ENCODE data around the gene SDC4.

SDC4 gene

DNA sequence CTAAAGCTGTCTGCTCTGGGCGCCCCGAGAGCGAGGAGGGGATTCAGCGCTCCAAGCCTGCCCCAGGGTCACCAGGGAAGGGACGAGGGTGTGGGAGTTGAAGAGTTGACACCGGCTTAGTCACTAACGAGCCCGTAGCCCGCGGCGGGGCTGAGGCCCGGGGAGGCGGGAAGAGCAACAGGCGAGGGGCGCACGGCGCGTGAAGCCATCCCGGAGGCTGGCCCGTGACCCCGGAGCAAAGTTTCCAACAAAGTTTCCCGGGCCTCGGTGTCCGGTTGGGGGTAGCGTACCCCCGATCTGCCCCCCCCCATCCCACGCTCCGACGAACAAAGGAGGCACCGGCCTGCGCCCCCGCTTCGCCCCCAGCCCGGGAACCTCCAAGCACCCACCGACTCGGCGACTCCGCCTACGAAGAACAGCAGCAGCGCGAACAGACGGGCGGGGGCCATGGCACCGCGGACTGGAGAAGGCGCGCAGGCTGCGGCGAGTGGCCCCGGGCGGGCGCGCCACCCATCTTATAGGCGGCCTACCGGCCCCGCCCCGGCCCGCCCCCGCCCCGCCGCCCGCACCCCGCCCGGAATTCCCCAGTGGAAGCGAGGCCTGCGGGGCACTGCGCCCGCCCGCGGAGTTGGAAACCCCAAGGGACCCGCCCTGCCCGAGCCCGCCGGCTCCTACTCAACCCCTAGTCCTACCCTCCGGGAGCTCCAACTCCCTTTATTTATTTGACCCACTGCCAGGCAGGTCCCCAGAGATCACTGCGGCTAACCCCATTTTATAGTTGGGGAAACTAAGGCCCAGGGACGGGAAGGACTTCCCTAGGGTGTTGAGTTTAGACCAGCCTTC is at the start of gene SDC4:
TSS of gene SDC4 (minus strand) at position 489 of the 843 bp plus-strand sequence. CDS start at position 449, 40 bp downstream.
- peak; percentile 79 to 81 for ATAC-seq

- no peak for ATAC-seq
Observed at GRCh38 chr20:45395114-45395415, 46.8 kb upstream of the SDC4 start.

GRCh38 chr20:45394221-45395113 is 46.2 kb upstream of the SDC4 start:
- ATAC-seq, result no peak

GRCh38 chr20:45392733-45393132 is 44.5 kb upstream of the SDC4 start:
- ATAC-seq, result no peak

GRCh38 chr20:45391559-45391958 is 43.3 kb upstream of the SDC4 start:
- no peak for ATAC-seq

GRCh38 chr20:45390931-45391330 is 42.7 kb upstream of the SDC4 start:
- ATAC-seq, result no peak

DNA sequence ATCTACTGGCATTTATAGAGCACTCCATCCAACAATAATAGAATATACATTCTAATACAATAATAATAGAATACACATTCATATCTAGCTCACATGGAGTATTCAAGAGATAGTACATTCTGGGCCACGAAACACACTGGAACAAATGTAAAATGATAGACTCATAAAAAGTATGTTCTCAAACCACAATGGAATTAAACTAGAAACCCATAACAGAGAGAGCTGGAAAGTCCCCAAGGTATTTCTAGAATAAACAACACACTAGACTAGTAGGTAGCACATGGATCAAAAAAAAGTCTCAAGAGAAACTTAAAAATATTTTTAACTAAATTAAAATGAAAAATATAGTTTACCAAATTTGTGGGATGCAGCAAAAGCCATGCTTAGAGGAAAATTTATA is 39.0 kb upstream of the SDC4 start:
- peak in 1 of 2 donors; percentile 17 for ATAC-seq

GRCh38 chr20:45378191-45378590 is 30.0 kb upstream of the SDC4 start, which contains the start of gene TP53TG5:
Gene TP53TG5 (minus strand): TSS chr20:45378325. CDS start chr20:45378236, 89 bp downstream.
- ATAC-seq, result no peak

GRCh38 chr20:45377269-45377668 is 29.0 kb upstream of the SDC4 start:
- no peak for ATAC-seq

- no peak for ATAC-seq
Observed at GRCh38 chr20:45374966-45375365, 26.7 kb upstream of the SDC4 start.

GRCh38 chr20:45374101-45374467 is 25.9 kb upstream of the SDC4 start:
- no peak for ATAC-seq

GRCh38 chr20:45373353-45374100 is 25.3 kb upstream of the SDC4 start:
- ATAC-seq, result peak; percentile 92 to 96

GRCh38 chr20:45372646-45373352 is 24.6 kb upstream of the SDC4 start:
- ATAC-seq, result no peak

DNA sequence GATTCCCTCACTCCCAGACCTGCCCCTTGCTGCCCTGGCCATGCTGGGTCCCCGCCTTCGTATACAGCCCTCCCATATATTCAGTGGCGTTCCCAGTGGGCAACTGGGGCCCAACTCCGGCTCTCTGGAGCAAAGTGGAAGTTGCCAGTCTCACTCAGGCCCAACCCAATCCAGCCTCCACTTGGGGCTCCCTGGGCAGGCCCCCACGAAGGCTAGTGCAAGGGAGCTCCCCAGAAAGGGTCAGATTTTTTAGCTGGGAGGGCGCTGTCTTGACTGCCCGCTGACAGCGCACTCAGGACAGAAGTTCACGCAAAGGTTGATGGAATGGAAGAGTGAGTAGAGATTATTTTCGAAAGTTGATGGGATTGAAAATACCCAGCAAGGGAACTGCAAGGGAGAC is 24.0 kb upstream of the SDC4 start:
- no peak for ATAC-seq

GRCh38 chr20:45370571-45371160 is 22.4 kb upstream of the SDC4 start:
- no peak for ATAC-seq

DNA sequence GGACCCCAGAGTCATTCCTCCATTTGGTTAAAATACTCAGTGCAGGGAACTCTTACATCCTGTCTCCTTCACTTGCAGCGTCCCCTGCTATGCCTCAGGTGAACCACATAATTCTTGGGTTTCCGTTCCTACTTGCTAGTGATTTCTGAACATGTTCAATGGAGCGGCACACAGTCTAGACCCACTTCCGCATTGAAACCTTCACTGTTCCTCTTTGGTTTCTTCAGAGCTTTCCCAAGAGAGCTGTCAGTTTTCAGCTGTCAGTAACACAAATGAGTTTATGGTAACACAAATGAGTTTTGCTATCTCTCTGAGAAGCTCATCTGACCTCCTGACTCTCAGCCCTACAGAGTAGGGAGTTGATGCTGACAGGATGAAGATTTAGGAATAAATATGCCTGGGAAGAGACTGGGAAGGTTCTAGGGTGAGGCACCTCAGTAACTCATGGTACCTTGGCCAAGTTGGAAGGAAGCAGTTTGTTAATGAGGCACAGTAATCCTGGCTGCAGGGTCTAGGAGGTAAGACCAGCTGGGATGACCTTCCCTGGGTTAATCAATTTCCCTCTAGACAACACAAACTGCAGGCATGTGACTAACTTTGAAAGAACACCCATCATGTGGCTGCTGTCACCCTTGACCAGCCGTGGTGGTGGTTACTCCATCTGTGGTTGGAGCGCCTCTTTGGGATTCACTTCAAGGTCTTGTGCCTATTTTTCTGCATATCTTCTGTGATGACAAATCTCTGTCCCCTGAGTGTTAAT is 20.2 kb upstream of the SDC4 start:
- ATAC-seq, result peak; percentile 47 to 51

GRCh38 chr20:45367126-45367525 is 18.9 kb upstream of the SDC4 start:
- ATAC-seq, result no peak

- no peak for ATAC-seq
Observed at GRCh38 chr20:45366631-45367030, 18.4 kb upstream of the SDC4 start.

DNA sequence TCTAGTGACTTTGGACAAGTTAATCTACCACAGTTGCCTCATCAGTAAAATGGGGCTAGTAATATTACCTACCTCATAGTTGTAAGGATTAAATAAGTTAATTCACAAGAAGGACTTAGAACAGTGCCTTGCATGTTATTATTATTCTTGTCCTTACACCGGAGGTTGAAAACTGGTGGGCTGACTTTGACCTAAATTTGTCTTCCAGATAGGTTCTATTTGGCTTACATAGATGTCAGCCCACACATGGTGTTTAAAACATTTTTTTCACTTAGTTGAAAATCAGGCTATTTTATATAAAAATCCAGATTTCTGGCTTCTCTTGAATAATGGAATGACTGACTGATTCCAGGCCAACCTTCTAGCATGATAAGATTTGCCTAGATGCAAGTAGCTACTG is 18.0 kb upstream of the SDC4 start:
- no peak for ATAC-seq

- no peak for ATAC-seq
Observed at GRCh38 chr20:45365444-45365970, 17.3 kb upstream of the SDC4 start.
